HEK293 (cell line): ENCODE results near the gene SHROOM3.

Experiments
- BCL6B ChIP-seq: fragments of 450-650 bp; formaldehyde crosslinking; IDR thresholded peaks from 2 replicates; pipeline ENCODE4 v1.5.1; 2017; ENCODE audit warnings: missing biosample characterization, missing genetic modification characterization
- HIC1 ChIP-seq: fragments of 450-650 bp; formaldehyde crosslinking; IDR thresholded peaks from 2 replicates; pipeline ENCODE4 v1.5.1; 2016; ENCODE audit warnings: missing biosample characterization, missing genetic modification characterization
- KLF10 ChIP-seq: fragments of 450-650 bp; IDR thresholded peaks from 2 replicates; pipeline ENCODE4 v1.5.1; 2018; ENCODE audit warnings: missing biosample characterization, mild to moderate bottlenecking, missing genetic modification characterization
- YY1 ChIP-seq: fragments of 450-650 bp; formaldehyde crosslinking; IDR thresholded peaks from 2 replicates; pipeline ENCODE4 v1.5.1; 2018; ENCODE audit warnings: missing biosample characterization, missing genetic modification characterization
- ZBTB1 ChIP-seq: fragments of 450-650 bp; formaldehyde crosslinking; IDR thresholded peaks from 2 replicates; pipeline ENCODE4 v1.5.1; 2016; ENCODE audit warnings: missing biosample characterization, missing genetic modification characterization
- ZBTB7A ChIP-seq: fragments of 450-650 bp; formaldehyde crosslinking; IDR thresholded peaks from 2 replicates; pipeline ENCODE4 v1.5.1; 2016; ENCODE audit warnings: low read depth, missing biosample characterization, missing genetic modification characterization
- ZNF239 ChIP-seq: fragments of 450-650 bp; formaldehyde crosslinking; IDR thresholded peaks from 2 replicates; pipeline ENCODE4 v1.5.1; 2016; ENCODE audit warnings: missing biosample characterization, missing genetic modification characterization
- ZNF311 ChIP-seq: fragments of 450-650 bp; formaldehyde crosslinking; IDR thresholded peaks from 2 replicates; pipeline ENCODE4 v1.5.1; 2017; ENCODE audit warnings: missing biosample characterization, missing genetic modification characterization, borderline replicate concordance
- ZNF629 ChIP-seq: fragments of 450-650 bp; formaldehyde crosslinking; IDR thresholded peaks from 2 replicates; pipeline ENCODE4 v1.5.1; 2017; ENCODE audit warnings: missing biosample characterization, missing genetic modification characterization
- ZNF654 ChIP-seq: fragments of 450-650 bp; formaldehyde crosslinking; IDR thresholded peaks from 2 replicates; pipeline ENCODE4 v1.5.1; 2016; ENCODE audit warnings: low read depth, missing biosample characterization, missing genetic modification characterization
- ZSCAN23 ChIP-seq: fragments of 450-650 bp; formaldehyde crosslinking; IDR thresholded peaks from 2 replicates; pipeline ENCODE4 v1.5.1; 2016; ENCODE audit warnings: missing biosample characterization, missing genetic modification characterization
- TF ChIP-seq, protein P1 (sequence below): fragments of 450-650 bp; formaldehyde crosslinking; IDR thresholded peaks from 2 replicates; pipeline ENCODE4 v1.5.1; 2016; ENCODE audit warnings: missing biosample characterization, missing genetic modification characterization
- TF ChIP-seq, protein P2 (sequence below): fragments of 450-650 bp; formaldehyde crosslinking; IDR thresholded peaks from 2 replicates; pipeline ENCODE4 v1.5.1; 2016; ENCODE audit warnings: missing biosample characterization, missing genetic modification characterization

DNA sequence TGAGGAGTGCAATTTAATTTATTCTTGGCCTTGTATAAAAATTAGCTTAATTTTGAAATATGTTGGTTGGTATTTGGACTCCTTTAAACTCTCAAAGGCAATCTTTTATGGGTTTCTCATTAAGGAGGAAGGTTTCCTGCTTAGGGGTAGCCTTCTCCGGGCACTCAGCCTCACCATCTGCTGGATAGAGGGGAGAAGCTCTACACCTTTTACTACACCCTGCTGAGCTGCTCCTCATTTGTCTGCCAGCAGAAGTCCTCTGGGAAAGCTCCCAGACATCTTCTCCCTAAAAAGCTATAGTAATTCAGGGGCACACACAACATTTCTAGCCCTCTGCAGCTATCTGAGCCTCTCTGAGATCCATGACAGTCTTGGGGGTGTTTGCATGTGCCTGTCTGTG, 283.8 kb downstream of the SHROOM3 start:
- TF ChIP-seq, protein P1, sequence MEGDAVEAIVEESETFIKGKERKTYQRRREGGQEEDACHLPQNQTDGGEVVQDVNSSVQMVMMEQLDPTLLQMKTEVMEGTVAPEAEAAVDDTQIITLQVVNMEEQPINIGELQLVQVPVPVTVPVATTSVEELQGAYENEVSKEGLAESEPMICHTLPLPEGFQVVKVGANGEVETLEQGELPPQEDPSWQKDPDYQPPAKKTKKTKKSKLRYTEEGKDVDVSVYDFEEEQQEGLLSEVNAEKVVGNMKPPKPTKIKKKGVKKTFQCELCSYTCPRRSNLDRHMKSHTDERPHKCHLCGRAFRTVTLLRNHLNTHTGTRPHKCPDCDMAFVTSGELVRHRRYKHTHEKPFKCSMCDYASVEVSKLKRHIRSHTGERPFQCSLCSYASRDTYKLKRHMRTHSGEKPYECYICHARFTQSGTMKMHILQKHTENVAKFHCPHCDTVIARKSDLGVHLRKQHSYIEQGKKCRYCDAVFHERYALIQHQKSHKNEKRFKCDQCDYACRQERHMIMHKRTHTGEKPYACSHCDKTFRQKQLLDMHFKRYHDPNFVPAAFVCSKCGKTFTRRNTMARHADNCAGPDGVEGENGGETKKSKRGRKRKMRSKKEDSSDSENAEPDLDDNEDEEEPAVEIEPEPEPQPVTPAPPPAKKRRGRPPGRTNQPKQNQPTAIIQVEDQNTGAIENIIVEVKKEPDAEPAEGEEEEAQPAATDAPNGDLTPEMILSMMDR (tag by site-specific recombination), result no peak
- TF ChIP-seq ZBTB7A (tag by site-specific recombination), result no peak
- no peak for TF ChIP-seq YY1
- no peak for TF ChIP-seq ZNF239 (tag by site-specific recombination)
- TF ChIP-seq, protein P2, sequence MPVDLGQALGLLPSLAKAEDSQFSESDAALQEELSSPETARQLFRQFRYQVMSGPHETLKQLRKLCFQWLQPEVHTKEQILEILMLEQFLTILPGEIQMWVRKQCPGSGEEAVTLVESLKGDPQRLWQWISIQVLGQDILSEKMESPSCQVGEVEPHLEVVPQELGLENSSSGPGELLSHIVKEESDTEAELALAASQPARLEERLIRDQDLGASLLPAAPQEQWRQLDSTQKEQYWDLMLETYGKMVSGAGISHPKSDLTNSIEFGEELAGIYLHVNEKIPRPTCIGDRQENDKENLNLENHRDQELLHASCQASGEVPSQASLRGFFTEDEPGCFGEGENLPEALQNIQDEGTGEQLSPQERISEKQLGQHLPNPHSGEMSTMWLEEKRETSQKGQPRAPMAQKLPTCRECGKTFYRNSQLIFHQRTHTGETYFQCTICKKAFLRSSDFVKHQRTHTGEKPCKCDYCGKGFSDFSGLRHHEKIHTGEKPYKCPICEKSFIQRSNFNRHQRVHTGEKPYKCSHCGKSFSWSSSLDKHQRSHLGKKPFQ, result no peak
- TF ChIP-seq ZNF629 (tag by site-specific recombination), result no peak
- no peak for TF ChIP-seq BCL6B (tag by site-specific recombination)
- TF ChIP-seq HIC1 (tag by site-specific recombination), result no peak
- no peak for TF ChIP-seq ZNF654 (tag by site-specific recombination)
- no peak for TF ChIP-seq KLF10 (tag by site-specific recombination)
- TF ChIP-seq ZNF311 (tag by site-specific recombination), result no peak
- no peak for TF ChIP-seq ZSCAN23 (tag by site-specific recombination)
- TF ChIP-seq ZBTB1 (tag by site-specific recombination), result no peak
